K562 treated with DMSO at 1 percent for 24 hours (cell line): ENCODE results near the gene TRIM43B. TPM values are rescaled to one million over a fixed set of nuclear protein-coding genes. Genes with fewer than 3 reads are reported as not detected.

ENCODE experiments used
- total RNA-seq: library from RNA; unstranded; fragments of 300-600 nt; gene quantifications from 2 replicates; pipeline ENCODE4 v1.2.3, GENCODE V29; 2022; ENCODE audit warnings: low read depth; ENCODE audit not compliant: insufficient read depth

Gene TRIM43B
- not detected in 2 replicates for total RNA-seq

GRCh38 chr2:95484654-95485053, at the start of gene TRIM43B:
TSS of gene TRIM43B (minus strand) at chr2:95484754. CDS start at chr2:95482714, 2,040 bp downstream.

Other genes starting within 250 kb of the TRIM43B start
- gene PROM2, start 210.3 kb downstream of the TRIM43B start, total RNA-seq = not detected in 2 replicates
- gene KCNIP3, start 187.4 kb downstream of the TRIM43B start, total RNA-seq = not detected in 2 replicates
- gene FAHD2A, start 82.0 kb downstream of the TRIM43B start, total RNA-seq = 35.0 and 40.0 TPM in 2 replicates
- not detected in 2 replicates for gene TRIM43, start 107.2 kb upstream of the TRIM43B start, total RNA-seq